CD14-positive monocyte (primary cell): ENCODE measurements around the gene HDAC4. TPM values are rescaled to one million over a fixed set of nuclear protein-coding genes. Genes with fewer than 3 reads are reported as not detected.

Experiments used
- DNase-seq, 3 donors: peaks; one replicate each; pipeline ENCODE4 v3.0.0-alpha.2; 2011 to 2022
- H2AFZ ChIP-seq: 2 replicates; pipeline ENCODE4 v1.6.0; 2012; ENCODE audit warnings: mild to moderate bottlenecking, low read depth, low read length, inconsistent platforms; ENCODE audit not compliant: insufficient read depth, poor library complexity, severe bottlenecking
- H3K27ac ChIP-seq, 2 donors: 1 replicate in 1 of 2; 2 replicates in 1 of 2; pipeline ENCODE4 v1.5.1; 2012 to 2013; ENCODE audit warnings: low read length in 2 of 2, control low read depth in 1 of 2, inconsistent platforms in 1 of 2, low read depth in 1 of 2, mild to moderate bottlenecking in 1 of 2
- H3K27me3 ChIP-seq, 2 donors: one replicate each; pipeline versions ENCODE4 v1.6.0 to v1.6.1; 2011 to 2013; ENCODE audit warnings: low read length in 2 of 2; ENCODE audit not compliant: control insufficient read depth in 2 of 2, insufficient read depth in 2 of 2
- H3K36me3 ChIP-seq, 2 donors: replicated peaks in 1 of 2; 1 replicate in 1 of 2; 2 replicates in 1 of 2; pipeline versions ENCODE4 v1.5.1 to v1.6.1; 2012 to 2013; ENCODE audit warnings: low read length in 2 of 2, control low read depth in 1 of 2, inconsistent platforms in 1 of 2, mild to moderate bottlenecking in 1 of 2; ENCODE audit not compliant: insufficient read depth in 2 of 2, control insufficient read depth in 1 of 2
- H3K4me1 ChIP-seq, 2 donors: 1 replicate in 1 of 2; 2 replicates in 1 of 2; pipeline versions ENCODE4 v1.5.1 to v1.6.1; 2012 to 2013; ENCODE audit warnings: low read length in 2 of 2, control low read depth in 1 of 2, inconsistent platforms in 1 of 2, mild to moderate bottlenecking in 1 of 2, moderate library complexity in 1 of 2; ENCODE audit not compliant: insufficient read depth in 2 of 2, control insufficient read depth in 1 of 2
- H3K4me2 ChIP-seq: replicated peaks from 2 replicates; pipeline ENCODE3; 2012; ENCODE audit warnings: low read length, moderate library complexity, mild to moderate bottlenecking; ENCODE audit not compliant: poor library complexity, severe bottlenecking; ENCODE audit errors: extremely low read depth
- H3K4me3 ChIP-seq, 3 experiments: fragments of 200-600 bp in 1 of 3; sonication (generic) in 1 of 3; replicated peaks in 1 of 3; 1 replicate in 2 of 3; 2 replicates in 1 of 3; pipeline ENCODE4 v1.5.1; 2011 to 2013; ENCODE audit warnings: low read length in 3 of 3, mild to moderate bottlenecking in 3 of 3, control low read depth in 2 of 3, low read depth in 2 of 3, inconsistent platforms in 1 of 3, moderate library complexity in 1 of 3
- H3K79me2 ChIP-seq: 2 replicates; pipeline ENCODE4 v1.6.0; 2012; ENCODE audit warnings: mild to moderate bottlenecking, control low read depth, inconsistent platforms, low read length, moderate library complexity; ENCODE audit not compliant: insufficient read depth
- H3K9ac ChIP-seq: 2 replicates; pipeline ENCODE4 v1.6.0; 2017; ENCODE audit warnings: low read length, mild to moderate bottlenecking; ENCODE audit not compliant: insufficient read depth, poor library complexity, severe bottlenecking
- H3K9me3 ChIP-seq, 2 donors: replicated peaks in 1 of 2; 1 replicate in 1 of 2; 2 replicates in 1 of 2; pipeline versions ENCODE4 v1.5.1 to v1.6.1; 2012 to 2013; ENCODE audit warnings: low read length in 2 of 2, control low read depth in 1 of 2; ENCODE audit not compliant: control insufficient read depth in 1 of 2, insufficient read depth in 1 of 2
- H4K20me1 ChIP-seq: 2 replicates; pipeline ENCODE4 v1.6.0; 2012; ENCODE audit warnings: mild to moderate bottlenecking, low read length, control low read depth, moderate library complexity; ENCODE audit not compliant: insufficient read depth
- H3K27ac Mint-ChIP-seq, 7 donors: one replicate each; pipeline ENCODE4 v1.8.0; 2020; ENCODE audit warnings: mild to moderate bottlenecking in 7 of 7, mixed read lengths in 7 of 7, moderate library complexity in 6 of 7, inconsistent platforms in 2 of 7
- H3K27me3 Mint-ChIP-seq, 3 donors: one replicate each; pipeline ENCODE4 v1.8.0; 2021 to 2022; ENCODE audit warnings: low read depth in 3 of 3, mild to moderate bottlenecking in 3 of 3, mixed read lengths in 3 of 3, moderate library complexity in 3 of 3, inconsistent platforms in 1 of 3
- H3K36me3 Mint-ChIP-seq, 2 donors: one replicate each; pipeline ENCODE4 v1.8.0; 2020; ENCODE audit warnings: mixed read lengths in 2 of 2, inconsistent platforms in 1 of 2, mild to moderate bottlenecking in 1 of 2
- H3K4me1 Mint-ChIP-seq: one replicate; pipeline ENCODE4 v1.8.0; 2020; ENCODE audit warnings: mild to moderate bottlenecking, mixed read lengths
- H3K4me3 Mint-ChIP-seq, 2 donors: one replicate each; pipeline ENCODE4 v1.8.0; 2020; ENCODE audit warnings: mild to moderate bottlenecking in 2 of 2, mixed read lengths in 2 of 2, moderate library complexity in 1 of 2
- H3K9me3 Mint-ChIP-seq, 7 donors: one replicate each; pipeline ENCODE4 v1.8.0; 2020 to 2022; ENCODE audit warnings: mixed read lengths in 7 of 7, mild to moderate bottlenecking in 6 of 7, moderate library complexity in 6 of 7, inconsistent platforms in 2 of 7
- WGBS: methylation state at CpG from one replicate; pipeline ENCODE4 v1.1.5; 2013; ENCODE audit warnings: missing lambda C conversion rate; ENCODE audit not compliant: insufficient coverage; 5-methylcytosine and 5-hydroxymethylcytosine counted together
- intact Hi-C, 2 donors: fragments of 100-400 bp; cut with micrococcal nuclease; formaldehyde crosslinking; loops; one replicate each; pipeline versions ENCODE4 v1.15.0 to v1.15.1; 2023
- polyA plus RNA-seq, 3 donors: library from polyadenylated mRNA; depleted of rRNA in 1 of 3; unstranded in 2 of 3; stranded (reverse) in 1 of 3; fragments of 300-500 nt in 2 of 3; fragments of >200 nt in 1 of 3; fragmentation: Illumina TruSeq in 2 of 3; gene quantifications; 1 replicate in 2 of 3; 2 replicates in 1 of 3; pipeline ENCODE4 v1.2.3, GENCODE V29; 2012 to 2021
- TF ChIP-seq, protein P1 (sequence below): fragments of 200-600 bp; IDR thresholded peaks from one replicate; pipeline ENCODE4 v1.8.0; 2022; ENCODE audit warnings: antibody characterized with exemption, mild to moderate bottlenecking

HDAC4 gene
- polyA plus RNA-seq, 3 donors: 3.3 to 23.0 (median 4.5) TPM

GRCh38 chr2:239048736-239049135, 352.1 kb downstream of the HDAC4 start:
- intact Hi-C loops: no loop called here
- 95% methylated on average over 3 of the region's 16 CpGs for WGBS
- Histone ChIP-seq H3K9me3 (no peaks in the 10 kb centered on the region), H3K27me3 (no peaks in the 10 kb centered on the region), H3K4me1 (no peaks in the 10 kb centered on the region), H3K9ac (no peak overlapping the region), H3K4me3 (no peak overlapping the region), H3K79me2 (no peaks in the 10 kb centered on the region), H3K36me3 (peaks cover 37 to 41% of the 10 kb centered on the region in 2 donors), H3K27ac (no peak overlapping the region), H3K4me2 (no peak overlapping the region), H4K20me1 (peaks cover 3% of the 10 kb centered on the region), H2AFZ (no peak overlapping the region)
- TF ChIP-seq, protein P1, sequence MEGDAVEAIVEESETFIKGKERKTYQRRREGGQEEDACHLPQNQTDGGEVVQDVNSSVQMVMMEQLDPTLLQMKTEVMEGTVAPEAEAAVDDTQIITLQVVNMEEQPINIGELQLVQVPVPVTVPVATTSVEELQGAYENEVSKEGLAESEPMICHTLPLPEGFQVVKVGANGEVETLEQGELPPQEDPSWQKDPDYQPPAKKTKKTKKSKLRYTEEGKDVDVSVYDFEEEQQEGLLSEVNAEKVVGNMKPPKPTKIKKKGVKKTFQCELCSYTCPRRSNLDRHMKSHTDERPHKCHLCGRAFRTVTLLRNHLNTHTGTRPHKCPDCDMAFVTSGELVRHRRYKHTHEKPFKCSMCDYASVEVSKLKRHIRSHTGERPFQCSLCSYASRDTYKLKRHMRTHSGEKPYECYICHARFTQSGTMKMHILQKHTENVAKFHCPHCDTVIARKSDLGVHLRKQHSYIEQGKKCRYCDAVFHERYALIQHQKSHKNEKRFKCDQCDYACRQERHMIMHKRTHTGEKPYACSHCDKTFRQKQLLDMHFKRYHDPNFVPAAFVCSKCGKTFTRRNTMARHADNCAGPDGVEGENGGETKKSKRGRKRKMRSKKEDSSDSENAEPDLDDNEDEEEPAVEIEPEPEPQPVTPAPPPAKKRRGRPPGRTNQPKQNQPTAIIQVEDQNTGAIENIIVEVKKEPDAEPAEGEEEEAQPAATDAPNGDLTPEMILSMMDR: no peak
- H3K4me1 Mint-ChIP-seq: no peaks in the 10 kb centered on the region
- DNase-seq: no peak
- no peak overlapping the region for H3K27ac Mint-ChIP-seq
- no peak overlapping the region for H3K4me3 Mint-ChIP-seq
- no peaks in the 10 kb centered on the region for H3K9me3 Mint-ChIP-seq
- H3K27me3 Mint-ChIP-seq: peaks cover 0 to 1% (median 0%) of the 10 kb centered on the region in 3 donors
- H3K36me3 Mint-ChIP-seq: peaks cover 28 to 37% of the 10 kb centered on the region in 2 donors

DNA sequence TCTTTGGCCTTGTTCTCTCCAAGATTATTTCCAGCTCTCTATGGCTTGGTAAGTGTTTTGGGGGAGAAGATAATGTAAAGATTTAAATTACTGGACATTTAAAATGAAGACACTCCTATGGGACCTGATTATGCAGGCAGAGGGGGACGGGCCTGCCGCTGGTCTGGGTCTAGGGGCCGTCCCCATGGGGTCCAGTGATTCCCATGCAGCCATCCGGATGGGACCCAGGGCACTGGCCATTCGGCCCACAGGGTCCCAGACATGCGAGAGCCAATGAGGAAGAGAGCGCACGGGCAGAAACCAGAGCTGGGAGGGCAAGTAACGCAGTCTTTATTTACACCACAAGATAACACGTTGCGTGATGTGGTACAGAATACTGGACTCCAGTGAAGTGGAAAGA, 353.0 kb downstream of the HDAC4 start:
- Histone ChIP-seq H4K20me1 (peaks cover 3% of the 10 kb centered on the region), H3K4me2 (no peak overlapping the region), H3K36me3 (peaks cover 28 to 32% of the 10 kb centered on the region in 2 donors), H3K4me1 (no peaks in the 10 kb centered on the region), H2AFZ (no peak overlapping the region), H3K27ac (no peak overlapping the region), H3K9ac (no peak overlapping the region), H3K9me3 (no peaks in the 10 kb centered on the region), H3K27me3 (no peaks in the 10 kb centered on the region), H3K4me3 (no peak overlapping the region), H3K79me2 (no peaks in the 10 kb centered on the region)
- Mint-ChIP-seq H3K4me1 (no peaks in the 10 kb centered on the region), H3K36me3 (peaks cover 28% of the 10 kb centered on the region in 2 donors), H3K9me3 (peaks cover 0 to 4% (median 0%) of the 10 kb centered on the region in 7 donors), H3K27ac (peak overlapping the region in 3 of 7 donors; percentile 1 to 46 (median 46)), H3K27me3 (peaks cover 0 to 3% (median 1%) of the 10 kb centered on the region in 3 donors), H3K4me3 (no peak overlapping the region)
- DNase-seq: no peak
- TF ChIP-seq, protein P1: no peak
- intact Hi-C loops: no loop called here
- WGBS: 100% methylated on average over 3 of the region's 11 CpGs
